ENCODE measurements around the gene CENPM. TPM values are rescaled to one million over a fixed set of nuclear protein-coding genes. Genes with fewer than 3 reads are reported as not detected.

The CENPM gene
- total RNA-seq, 4 donors from 2014 or later = not detected

DNA sequence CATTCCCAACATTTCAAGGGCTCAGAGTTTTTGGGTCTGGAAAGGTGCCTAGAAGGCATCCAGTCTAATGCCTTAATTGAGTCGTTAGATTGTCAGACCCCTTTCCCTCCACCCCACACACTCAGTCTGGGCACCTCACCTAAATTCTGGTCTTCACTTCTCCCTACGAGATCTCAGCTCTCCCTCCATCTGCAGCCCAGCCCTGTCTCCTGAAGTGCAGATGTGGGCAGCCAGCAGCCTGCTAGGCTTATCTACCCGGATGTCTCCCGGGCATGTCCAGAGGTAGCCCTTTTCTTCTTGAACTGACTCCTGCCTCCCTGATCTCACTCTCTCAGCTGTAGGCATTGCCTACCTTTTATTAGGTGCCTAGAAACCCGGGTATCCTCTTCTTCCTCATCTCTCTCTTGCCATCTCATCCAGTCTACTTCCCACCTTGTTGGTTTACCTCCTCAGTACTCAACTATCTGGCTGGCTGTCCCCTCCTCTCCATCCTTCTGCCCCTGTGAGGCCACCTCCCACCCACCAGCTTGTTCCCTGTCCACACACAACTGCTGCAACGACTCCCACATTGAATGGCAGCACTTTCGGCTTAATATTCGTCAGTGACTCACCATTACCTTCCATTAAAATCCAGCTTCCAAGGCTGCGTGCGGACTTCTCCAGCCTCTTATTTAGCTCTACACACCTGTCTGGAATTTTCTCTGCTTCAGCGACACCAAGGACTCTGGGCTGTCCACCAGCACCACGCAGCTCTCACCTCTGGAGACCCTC is 28.5 kb upstream of the CENPM start:
- no peak for TF ChIP-seq POLR2AphosphoS5 (IDR thresholded peaks at IDR 0.05)
- TF ChIP-seq POLR2A (IDR thresholded peaks at IDR 0.05; ENCODE audit: low read depth) = no peak
- TF ChIP-seq EP300 (IDR thresholded peaks at IDR 0.05) = no peak
- TF ChIP-seq CTCF (IDR thresholded peaks at IDR 0.05) = no peak
- H3K36me3 ChIP-seq = no peaks in the 10 kb centered on the region

DNA sequence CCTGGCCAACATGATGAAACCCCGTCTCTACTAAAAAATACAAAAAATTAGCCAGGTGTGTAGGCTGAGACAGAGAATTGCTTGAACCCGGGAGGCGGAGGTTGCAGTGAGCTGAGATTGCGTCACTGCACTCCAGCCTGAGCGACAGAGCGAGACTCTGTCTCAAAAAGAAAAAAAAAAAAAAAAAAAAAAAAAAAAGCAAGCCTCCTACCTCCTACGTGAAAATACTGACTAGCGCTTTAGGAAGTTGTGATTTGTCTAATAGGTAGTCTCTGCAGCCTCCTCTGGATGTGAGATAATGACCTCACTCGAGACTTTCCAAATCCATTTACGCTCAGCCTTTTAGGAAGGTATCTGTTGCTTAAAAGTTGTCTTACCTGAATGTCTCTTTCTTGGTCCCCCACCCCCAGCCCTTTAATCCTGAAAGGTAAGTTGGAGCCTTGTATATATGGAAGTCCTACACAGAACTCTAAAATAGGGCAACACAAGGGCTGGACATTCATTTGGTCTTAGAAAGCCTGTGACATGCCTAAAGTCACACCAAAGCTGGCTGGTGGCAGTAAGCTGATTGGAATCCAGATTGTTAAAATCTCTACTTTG is 27.8 kb upstream of the CENPM start:
- no peak overlapping the region for H3K27ac ChIP-seq (replicated peaks in 1 of 4)
- intact Hi-C loops (cut with DNase I) = no loop called here
- peaks cover 0 to 86% (median 17%) of the 10 kb centered on the region in 4 donors for H3K27me3 ChIP-seq

More for the DNA sequence above, 28.5 kb upstream of the CENPM start:
- peaks cover 0 to 86% (median 17%) of the 10 kb centered on the region in 4 donors for H3K27me3 ChIP-seq
- intact Hi-C loops (cut with DNase I) = no loop called here
- no peak for DNase-seq (ENCODE audit: extremely low spot score)
- no peak overlapping the region for H3K4me3 ChIP-seq
- peaks cover 9 to 16% (median 14%) of the 10 kb centered on the region in 4 donors for H3K4me1 ChIP-seq
- WGBS = 71% methylated on average over 12 of the region's 12 CpGs
- H3K27ac ChIP-seq (replicated peaks in 1 of 4) = no peak overlapping the region
- no peaks in the 10 kb centered on the region for H3K9me3 ChIP-seq

DNA sequence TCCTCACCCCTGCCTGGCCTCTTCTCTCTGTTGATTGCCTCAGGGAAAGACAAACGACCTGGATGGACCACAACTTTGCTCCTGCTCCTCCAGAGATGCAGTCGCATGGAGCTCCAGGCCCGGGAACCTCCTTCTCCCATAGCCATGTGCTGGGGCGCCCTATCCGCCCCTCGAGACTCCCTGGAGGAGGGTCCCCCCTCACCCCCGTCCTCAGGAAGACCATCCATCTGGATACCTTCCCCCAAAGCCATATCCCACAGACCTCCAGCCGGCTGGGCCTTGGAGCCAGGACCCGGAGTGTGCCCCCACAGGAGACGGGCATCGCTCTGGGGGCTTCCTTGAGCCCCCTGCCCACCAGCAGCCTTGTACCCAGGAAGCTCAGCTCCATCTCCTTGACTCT is 24.5 kb upstream of the CENPM start:
- Histone ChIP-seq H3K4me3 (no peak overlapping the region), H3K9me3 (no peaks in the 10 kb centered on the region), H3K4me1 (peaks cover 4 to 5% (median 5%) of the 10 kb centered on the region in 4 donors), H3K36me3 (no peaks in the 10 kb centered on the region), H3K27ac (replicated peaks in 1 of 4) (no peak overlapping the region), H3K27me3 (peaks cover 0 to 61% (median 11%) of the 10 kb centered on the region in 4 donors)
- DNase-seq (ENCODE audit: extremely low spot score) = no peak
- intact Hi-C loops (cut with DNase I) = no loop called here
- WGBS = 86% methylated on average over 9 of the region's 11 CpGs
- TF ChIP-seq EP300 (IDR thresholded peaks at IDR 0.05) (no peak), POLR2A (IDR thresholded peaks at IDR 0.05; ENCODE audit: low read depth) (no peak), CTCF (IDR thresholded peaks at IDR 0.05) (no peak), POLR2AphosphoS5 (IDR thresholded peaks at IDR 0.05) (no peak)

More for the DNA sequence above, 27.8 kb upstream of the CENPM start:
- DNase-seq (ENCODE audit: extremely low spot score) = no peak
- no peak overlapping the region for H3K4me3 ChIP-seq
- WGBS = 74% methylated on average over 10 of the region's 10 CpGs
- H3K4me1 ChIP-seq = peaks cover 9 to 16% (median 14%) of the 10 kb centered on the region in 4 donors
- TF ChIP-seq POLR2A (IDR thresholded peaks at IDR 0.05; ENCODE audit: low read depth) (no peak), EP300 (IDR thresholded peaks at IDR 0.05) (no peak), POLR2AphosphoS5 (IDR thresholded peaks at IDR 0.05) (no peak), CTCF (IDR thresholded peaks at IDR 0.05) (no peak)
- H3K9me3 ChIP-seq = no peaks in the 10 kb centered on the region
- no peaks in the 10 kb centered on the region for H3K36me3 ChIP-seq

DNA sequence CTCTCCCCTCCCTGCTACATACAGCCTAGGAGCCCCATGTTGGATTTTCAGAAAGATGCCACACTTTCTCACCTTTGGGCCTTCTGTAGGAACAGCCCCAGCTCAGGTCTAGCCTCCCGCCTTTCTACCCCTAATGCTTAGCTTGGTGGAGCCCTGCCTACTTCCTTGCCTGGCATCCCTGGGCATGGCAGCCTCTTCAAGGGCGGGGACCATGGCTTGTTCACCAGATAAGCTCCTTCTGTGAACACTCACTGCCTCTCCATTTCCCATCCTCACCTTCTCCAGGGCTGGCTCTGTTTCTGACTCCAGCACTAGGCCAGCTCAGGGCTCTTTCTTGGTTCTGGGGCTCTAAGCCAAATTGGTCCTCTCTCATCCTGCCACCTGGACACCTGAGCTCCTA is 23.6 kb upstream of the CENPM start:
- Histone ChIP-seq H3K4me3 (no peak overlapping the region), H3K4me1 (no peaks in the 10 kb centered on the region), H3K36me3 (no peaks in the 10 kb centered on the region), H3K9me3 (no peaks in the 10 kb centered on the region), H3K27me3 (peaks cover 0 to 53% (median 5%) of the 10 kb centered on the region in 4 donors), H3K27ac (replicated peaks in 1 of 4) (no peak overlapping the region)
- intact Hi-C loops (cut with DNase I) = no loop called here
- TF ChIP-seq POLR2A (IDR thresholded peaks at IDR 0.05; ENCODE audit: low read depth) (no peak), CTCF (IDR thresholded peaks at IDR 0.05) (no peak), EP300 (IDR thresholded peaks at IDR 0.05) (no peak), POLR2AphosphoS5 (IDR thresholded peaks at IDR 0.05) (no peak)
- DNase-seq (ENCODE audit: extremely low spot score) = no peak
- 88% methylated on average over 1 of the region's 2 CpGs for WGBS
